ENCODE measurements around the gene MYL6B. TPM values are rescaled to one million over a fixed set of nuclear protein-coding genes. Genes with fewer than 3 reads are reported as not detected.
"Not testable (repeated sequence)": the region's sequence is repeated elsewhere in the genome, so short reads cannot be mapped to it uniquely, and the experiment has no call there.

The MYL6B gene
- total RNA-seq, 1 donor from 2014 or later: 54.1 TPM

GRCh38 chr12:56115329-56115728, 37.1 kb upstream of the MYL6B start:
- Histone ChIP-seq H3K36me3 (peaks cover 36% of the 10 kb centered on the region), H3K27me3 (ENCODE audit: low read depth) (no peaks in the 10 kb centered on the region), H3K4me1 (peaks cover 41% of the 10 kb centered on the region), H3K4me3 (peak overlapping the region; percentile 91), H3K27ac (replicated peaks) (peak overlapping the region; percentile 91), H3K9me3 (replicated peaks) (no peaks in the 10 kb centered on the region)
- DNase-seq: no peak
- intact Hi-C loops (cut with micrococcal nuclease): loop anchor here (5.0 kb wide), 2 partner anchors 42 to 77 kb away; partner anchors contain the start of gene MYL6
- no peak for TF ChIP-seq CTCF (IDR thresholded peaks at IDR 0.05; ENCODE audit: borderline replicate concordance)

DNA sequence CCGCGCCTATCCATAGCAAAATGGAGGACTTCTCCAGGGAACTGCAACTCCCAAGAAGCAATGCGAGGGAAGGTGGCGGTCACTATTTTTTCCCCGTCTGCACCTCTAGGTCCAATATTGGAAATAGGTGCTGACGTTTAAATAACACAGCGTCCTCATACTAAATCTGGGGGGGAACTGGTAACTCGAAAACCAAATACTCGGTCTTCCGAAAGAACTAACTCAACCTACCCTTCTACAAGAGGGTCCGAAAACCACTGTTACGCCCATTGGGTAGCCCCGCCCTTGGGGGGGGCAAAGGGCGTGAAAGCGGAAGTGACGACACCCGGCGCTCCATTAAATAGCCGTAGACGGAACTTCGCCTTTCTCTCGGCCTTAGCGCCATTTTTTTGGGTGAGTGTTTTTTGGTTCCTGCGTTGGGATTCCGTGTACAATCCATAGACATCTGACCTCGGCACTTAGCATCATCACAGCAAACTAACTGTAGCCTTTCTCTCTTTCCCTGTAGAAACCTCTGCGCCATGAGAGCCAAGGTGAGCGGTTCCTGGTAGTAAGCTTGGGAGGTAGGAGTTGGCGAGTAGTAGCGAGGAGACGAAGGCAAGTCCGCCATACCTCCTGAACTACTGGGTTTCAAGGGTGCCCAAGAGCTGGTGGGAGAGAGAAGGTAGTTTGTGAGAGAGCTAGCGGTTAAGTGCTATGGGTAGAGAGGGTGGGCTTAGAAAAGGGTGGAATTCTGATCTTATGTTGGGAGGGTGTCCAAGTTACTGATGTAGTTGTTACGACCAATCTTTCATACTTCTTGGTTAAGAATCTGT, 35.9 kb upstream of the MYL6B start, which contains the start of gene RPL41:
Gene RPL41 (plus strand): TSS at position 367 of the 815 bp plus-strand sequence.
- TF ChIP-seq CTCF (IDR thresholded peaks at IDR 0.05; ENCODE audit: borderline replicate concordance): no peak
- DNase-seq: peak; percentile 95
- Histone ChIP-seq H3K27me3 (ENCODE audit: low read depth) (no peaks in the 10 kb centered on the region), H3K27ac (replicated peaks) (peak within 1 kb of the TSS; percentile 91), H3K36me3 (peaks cover 36% of the 10 kb centered on the region), H3K4me1 (peaks cover 52% of the 10 kb centered on the region), H3K9me3 (replicated peaks) (no peaks in the 10 kb centered on the region), H3K4me3 (peak within 1 kb of the TSS; percentile 91)
- intact Hi-C loops (cut with micrococcal nuclease): loop anchor here (5.0 kb wide), 2 partner anchors 41 to 76 kb away; partner anchors contain the start of gene MYL6

DNA sequence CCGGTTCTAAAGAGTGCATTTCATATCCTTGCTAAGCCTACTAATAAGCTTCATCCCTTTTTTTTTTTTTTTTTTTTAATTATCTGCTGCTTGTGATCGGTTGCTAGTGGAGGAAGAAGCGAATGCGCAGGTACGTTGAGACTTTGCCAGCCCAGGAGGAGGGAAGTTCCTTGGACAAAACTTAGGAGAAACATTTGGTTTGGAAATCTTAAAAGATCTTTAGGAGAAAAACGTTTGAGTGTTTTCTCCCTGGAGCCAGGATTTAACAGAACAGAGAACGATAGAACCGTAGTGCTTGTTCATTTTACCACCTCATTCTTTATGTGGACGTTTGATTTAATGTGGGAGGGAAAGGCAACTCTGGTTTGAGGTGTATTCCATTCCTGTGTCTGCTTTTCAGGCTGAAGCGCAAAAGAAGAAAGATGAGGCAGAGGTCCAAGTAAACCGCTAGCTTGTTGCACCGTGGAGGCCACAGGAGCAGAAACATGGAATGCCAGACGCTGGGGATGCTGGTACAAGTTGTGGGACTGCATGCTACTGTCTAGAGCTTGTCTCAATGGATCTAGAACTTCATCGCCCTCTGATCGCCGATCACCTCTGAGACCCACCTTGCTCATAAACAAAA, 35.2 kb upstream of the MYL6B start:
- H3K36me3 ChIP-seq: peaks cover 36% of the 10 kb centered on the region
- not testable (repeated sequence) for H3K9me3 ChIP-seq (replicated peaks); H3K27me3 ChIP-seq (ENCODE audit: low read depth); DNase-seq
- peaks cover 59% of the 10 kb centered on the region for H3K4me1 ChIP-seq
- H3K4me3 ChIP-seq: peak overlapping the region; percentile 91
- intact Hi-C loops (cut with micrococcal nuclease): loop anchor here (5.0 kb wide), 2 partner anchors 40 to 75 kb away; partner anchors contain the start of gene MYL6
- peak overlapping the region; percentile 95 for H3K27ac ChIP-seq (replicated peaks)

DNA sequence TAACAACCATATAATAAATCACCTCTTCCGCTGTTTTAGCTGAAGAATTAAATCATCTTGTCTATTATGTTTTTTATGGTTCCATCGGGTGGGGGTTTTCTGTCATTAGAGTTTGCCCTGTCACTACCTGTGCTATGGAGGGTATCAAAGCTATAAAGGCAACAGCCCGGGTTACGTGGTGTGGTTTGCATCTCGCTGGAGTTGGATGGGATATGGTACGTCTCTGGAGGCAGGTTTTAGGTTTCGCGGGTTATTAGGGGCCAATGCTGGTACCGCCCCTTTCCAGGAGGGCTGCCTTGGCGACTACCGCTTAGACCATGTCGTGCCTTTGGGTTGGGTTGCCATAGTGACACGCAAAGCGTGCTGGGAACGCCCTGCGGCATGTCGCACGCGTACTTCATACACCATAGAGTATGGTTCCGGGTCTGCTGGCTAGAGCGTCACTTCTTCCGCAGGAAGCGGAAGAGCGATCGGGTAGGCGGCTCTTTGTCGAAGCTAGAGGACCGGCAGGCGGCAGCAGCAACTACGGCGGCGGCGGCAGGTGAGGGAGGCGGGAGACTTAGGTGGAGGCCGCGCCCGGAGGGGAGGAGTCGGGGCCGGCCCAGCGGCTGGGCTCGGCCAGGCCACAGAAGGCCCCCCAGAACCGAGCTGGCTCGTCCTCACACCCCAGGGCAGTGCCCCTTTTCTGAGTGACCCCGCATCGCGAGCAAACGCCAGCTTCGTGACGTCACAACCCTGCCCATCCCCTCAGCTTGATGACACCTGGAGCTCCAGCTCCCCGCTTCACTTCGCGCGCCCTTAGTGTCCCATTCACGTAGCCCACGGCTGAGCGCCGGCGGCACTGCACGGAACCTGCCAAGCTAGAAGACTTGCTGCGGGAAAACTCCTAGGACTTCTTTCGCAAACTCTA, 34.4 kb upstream of the MYL6B start, which contains the start of gene ZC3H10:
Gene ZC3H10 (plus strand): TSS at position 489 of the 910 bp plus-strand sequence. CDS start 2,297 bp downstream, outside the sequence.
- H3K9me3 ChIP-seq (replicated peaks): no peaks in the 10 kb centered on the region
- peak; percentile 96 for DNase-seq
- peaks cover 28% of the 10 kb centered on the region for H3K36me3 ChIP-seq
- H3K27me3 ChIP-seq (ENCODE audit: low read depth): no peaks in the 10 kb centered on the region
- peaks cover 68% of the 10 kb centered on the region for H3K4me1 ChIP-seq
- H3K4me3 ChIP-seq: peak within 1 kb of the TSS; percentile 91
- intact Hi-C loops (cut with micrococcal nuclease): loop anchor here (5.0 kb wide), 2 partner anchors 39 to 74 kb away; partner anchors contain the start of gene MYL6
- peak within 1 kb of the TSS; percentile 95 for H3K27ac ChIP-seq (replicated peaks)
- peak; percentile 63 for TF ChIP-seq CTCF (IDR thresholded peaks at IDR 0.05; ENCODE audit: borderline replicate concordance)

DNA sequence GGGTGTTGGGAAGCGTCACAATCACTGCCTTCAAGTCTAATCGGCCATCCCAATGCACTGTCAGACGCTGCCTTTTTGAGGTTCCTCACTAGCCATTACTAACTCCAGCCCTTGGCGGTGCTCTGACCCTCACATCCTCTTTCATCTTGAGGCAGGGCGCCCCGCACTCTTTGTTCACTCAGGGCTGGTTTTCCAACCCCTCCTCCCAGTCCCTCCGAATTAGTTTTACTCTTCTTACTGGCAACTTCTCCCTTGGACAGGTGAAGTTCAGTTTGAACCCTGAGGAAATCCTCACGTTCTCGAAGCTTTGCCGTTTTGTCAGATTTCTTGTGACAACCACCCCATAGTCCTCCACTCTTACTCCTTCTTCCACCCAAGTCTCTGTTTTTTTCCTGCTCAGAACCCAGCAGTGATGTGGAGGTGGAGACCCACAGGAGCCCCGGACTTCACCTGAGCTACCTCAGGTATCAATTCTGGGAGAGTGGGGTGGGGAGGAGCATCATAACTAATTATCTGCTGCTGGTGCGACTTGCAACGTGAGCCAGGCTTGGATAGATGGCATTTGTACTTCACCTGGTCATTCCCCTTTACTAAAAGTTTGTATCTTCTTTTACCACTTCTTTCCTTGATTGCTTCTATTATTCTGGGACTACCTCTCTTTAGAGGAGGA, 33.6 kb upstream of the MYL6B start:
- Histone ChIP-seq H3K27me3 (ENCODE audit: low read depth) (no peaks in the 10 kb centered on the region), H3K27ac (replicated peaks) (peak overlapping the region; percentile 95), H3K36me3 (peaks cover 20% of the 10 kb centered on the region), H3K4me1 (peaks cover 74% of the 10 kb centered on the region), H3K9me3 (replicated peaks) (no peaks in the 10 kb centered on the region), H3K4me3 (peak overlapping the region; percentile 91)
- intact Hi-C loops (cut with micrococcal nuclease): loop anchor here (5.0 kb wide), 2 partner anchors 38 to 73 kb away; partner anchors contain the start of gene MYL6
- TF ChIP-seq CTCF (IDR thresholded peaks at IDR 0.05; ENCODE audit: borderline replicate concordance): no peak
- no peak for DNase-seq

All from left ventricle myocardium inferior (tissue), 1 donor.